ENCODE results near the gene MICALL2. TPM values are rescaled to one million over a fixed set of nuclear protein-coding genes. Genes with fewer than 3 reads are reported as not detected.

Gene MICALL2
- total RNA-seq, 2 donors from 2014 or later = 62.8 to 117 TPM

DNA sequence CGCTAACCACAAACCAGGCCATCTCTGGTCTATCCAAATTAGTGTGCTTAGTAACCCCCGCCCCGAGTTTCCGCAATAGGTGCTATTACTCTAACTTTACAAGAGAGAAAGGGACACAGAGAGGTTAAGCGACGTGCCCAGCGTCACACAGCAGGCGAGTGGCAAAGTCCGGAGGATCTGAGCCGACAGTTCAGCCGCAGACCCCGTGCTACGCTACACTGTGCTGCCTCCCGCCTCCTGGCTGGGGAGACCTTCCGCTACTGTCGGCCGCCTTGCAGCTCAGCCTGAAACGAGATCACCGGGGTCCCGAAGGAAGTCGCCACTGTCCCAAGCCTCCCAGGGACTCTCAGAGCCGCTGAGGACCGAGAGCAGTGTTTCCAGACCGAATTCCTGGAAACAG is 44.1 kb upstream of the MICALL2 start:
- peak overlapping the region; percentile 64 to 82 for H3K9ac ChIP-seq (ENCODE audit: low read depth in 2 of 2, low read length in 2 of 2)
- H3K27me3 ChIP-seq = no peaks in the 10 kb centered on the region
- peak overlapping the region; percentile 51 for H3K27ac ChIP-seq
- no peaks in the 10 kb centered on the region for H3K9me3 ChIP-seq
- H3K4me1 ChIP-seq = peaks cover 8% of the 10 kb centered on the region
- no peak for DNase-seq
- no peaks in the 10 kb centered on the region for H3K36me3 ChIP-seq
- TF ChIP-seq, protein P1, sequence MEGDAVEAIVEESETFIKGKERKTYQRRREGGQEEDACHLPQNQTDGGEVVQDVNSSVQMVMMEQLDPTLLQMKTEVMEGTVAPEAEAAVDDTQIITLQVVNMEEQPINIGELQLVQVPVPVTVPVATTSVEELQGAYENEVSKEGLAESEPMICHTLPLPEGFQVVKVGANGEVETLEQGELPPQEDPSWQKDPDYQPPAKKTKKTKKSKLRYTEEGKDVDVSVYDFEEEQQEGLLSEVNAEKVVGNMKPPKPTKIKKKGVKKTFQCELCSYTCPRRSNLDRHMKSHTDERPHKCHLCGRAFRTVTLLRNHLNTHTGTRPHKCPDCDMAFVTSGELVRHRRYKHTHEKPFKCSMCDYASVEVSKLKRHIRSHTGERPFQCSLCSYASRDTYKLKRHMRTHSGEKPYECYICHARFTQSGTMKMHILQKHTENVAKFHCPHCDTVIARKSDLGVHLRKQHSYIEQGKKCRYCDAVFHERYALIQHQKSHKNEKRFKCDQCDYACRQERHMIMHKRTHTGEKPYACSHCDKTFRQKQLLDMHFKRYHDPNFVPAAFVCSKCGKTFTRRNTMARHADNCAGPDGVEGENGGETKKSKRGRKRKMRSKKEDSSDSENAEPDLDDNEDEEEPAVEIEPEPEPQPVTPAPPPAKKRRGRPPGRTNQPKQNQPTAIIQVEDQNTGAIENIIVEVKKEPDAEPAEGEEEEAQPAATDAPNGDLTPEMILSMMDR (IDR thresholded peaks at IDR 0.05) = no peak
- H3K4me3 ChIP-seq = peak overlapping the region; percentile 98
- intact Hi-C loops (cut with DNase I) = loop anchor here (5.0 kb wide), 1 partner anchor 54 kb away; the partner anchor contains the start of gene TMEM184A

DNA sequence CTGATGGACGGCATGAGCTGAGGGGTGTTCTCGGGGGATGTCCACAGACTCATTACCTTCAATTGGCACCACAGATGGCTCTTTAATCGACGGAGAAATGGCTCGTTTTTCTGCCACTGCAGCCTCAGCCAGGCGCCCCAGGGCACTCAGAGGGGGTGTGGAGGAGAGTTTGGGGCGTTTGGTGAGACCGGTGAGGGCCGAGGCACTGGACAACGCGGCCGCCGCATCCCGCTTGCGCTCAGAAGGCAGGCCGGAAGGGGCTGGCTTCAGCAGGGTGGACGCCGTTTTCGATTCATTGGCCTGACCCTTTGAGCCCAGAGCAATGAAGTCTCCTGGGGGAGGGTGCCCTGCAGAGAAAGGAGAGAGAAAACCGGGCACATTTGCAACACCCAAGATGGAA is 43.6 kb upstream of the MICALL2 start:
- Histone ChIP-seq H3K4me1 (peaks cover 8% of the 10 kb centered on the region), H3K27me3 (no peaks in the 10 kb centered on the region), H3K9me3 (no peaks in the 10 kb centered on the region), H3K4me3 (peak overlapping the region; percentile 98), H3K27ac (no peak overlapping the region), H3K36me3 (no peaks in the 10 kb centered on the region), H3K9ac (ENCODE audit: low read depth in 2 of 2, low read length in 2 of 2) (no peak overlapping the region)
- TF ChIP-seq, protein P1 (IDR thresholded peaks at IDR 0.05) = no peak
- DNase-seq = no peak
- intact Hi-C loops (cut with DNase I) = loop anchor here (5.0 kb wide), 1 partner anchor 54 kb away; the partner anchor contains the start of gene TMEM184A

DNA sequence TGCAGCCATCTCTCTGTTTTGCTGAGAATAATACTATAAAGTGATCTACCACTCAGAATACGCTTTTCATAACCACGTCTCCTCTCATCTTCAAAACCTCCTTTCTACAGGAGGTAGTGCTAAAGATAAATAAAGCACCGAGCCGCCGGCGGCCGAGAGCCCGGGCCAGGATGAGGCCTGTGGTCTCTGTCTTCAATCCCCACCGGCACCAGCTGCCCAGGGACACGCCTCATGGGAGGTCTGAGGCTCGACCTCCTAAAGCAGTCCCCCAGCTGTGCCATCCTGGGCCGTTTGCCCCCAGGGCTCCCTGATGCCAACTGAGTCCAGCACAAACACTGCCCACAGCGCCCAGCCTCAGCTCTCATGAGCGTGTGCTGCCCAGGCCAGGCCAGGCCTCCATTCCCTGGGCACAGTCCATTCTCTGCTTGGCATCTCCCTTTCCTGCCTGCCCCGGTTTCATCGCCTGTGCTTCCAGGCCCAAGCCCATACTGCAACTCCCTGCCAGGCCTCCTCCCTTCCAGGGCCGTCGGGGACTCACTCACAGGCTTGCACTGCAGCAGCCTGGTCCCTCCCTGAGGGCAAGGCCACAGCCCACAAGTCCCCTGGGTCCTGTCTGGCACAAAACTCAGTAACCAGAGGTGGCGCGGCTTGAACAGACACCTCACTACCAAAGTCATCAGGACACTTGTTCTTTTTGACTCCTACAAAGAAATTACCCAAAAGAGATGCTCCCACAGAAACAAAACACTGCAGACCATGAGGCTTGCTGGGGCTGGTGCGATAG is 42.4 kb upstream of the MICALL2 start:
- Histone ChIP-seq H3K4me1 (peaks cover 8% of the 10 kb centered on the region), H3K4me3 (no peak overlapping the region), H3K9me3 (no peaks in the 10 kb centered on the region), H3K27me3 (no peaks in the 10 kb centered on the region), H3K36me3 (no peaks in the 10 kb centered on the region), H3K27ac (no peak overlapping the region), H3K9ac (ENCODE audit: low read depth in 2 of 2, low read length in 2 of 2) (no peak overlapping the region)
- DNase-seq = no peak
- TF ChIP-seq, protein P1 (IDR thresholded peaks at IDR 0.05) = no peak
- intact Hi-C loops (cut with DNase I) = loop anchor here (5.0 kb wide), 1 partner anchor 56 kb away; the partner anchor contains the start of gene TMEM184A

DNA sequence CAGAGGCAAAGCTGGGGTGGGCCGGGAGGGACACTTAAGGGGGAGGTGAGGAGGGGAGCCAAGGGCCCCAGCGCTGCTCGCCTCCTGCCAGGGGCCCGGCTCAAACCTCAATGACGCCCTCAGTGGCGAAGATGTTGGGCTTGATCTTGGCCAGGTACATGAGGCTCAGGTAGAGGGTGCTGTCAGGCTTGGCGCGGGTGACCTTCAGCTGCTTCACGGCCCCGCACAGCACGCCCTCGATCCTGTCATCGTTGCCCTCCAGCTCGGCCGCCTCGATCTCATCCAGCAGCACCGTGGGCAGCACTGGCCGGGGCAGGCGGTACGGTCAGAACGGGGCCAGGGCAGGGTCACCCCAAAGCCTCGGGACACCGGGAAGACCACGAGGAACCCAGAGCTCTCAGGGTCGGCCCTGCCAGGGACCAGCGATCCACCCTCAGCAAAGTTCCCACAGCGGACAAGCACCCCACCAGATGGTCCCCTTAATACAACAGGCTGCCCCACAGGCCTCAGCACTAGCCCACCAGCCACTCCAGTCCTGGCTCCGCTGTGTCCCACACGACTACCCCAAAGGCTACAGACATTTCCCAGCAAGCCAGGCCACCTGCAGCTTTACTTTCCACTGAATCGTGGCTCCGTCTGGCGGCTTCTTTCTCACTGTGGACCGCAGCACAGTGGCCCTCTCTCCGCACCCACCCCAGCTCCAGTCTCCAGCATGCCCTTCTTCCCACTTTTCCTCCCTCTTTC is 41.0 kb upstream of the MICALL2 start:
- TF ChIP-seq, protein P1 (IDR thresholded peaks at IDR 0.05) = no peak
- Histone ChIP-seq H3K4me1 (peaks cover 8% of the 10 kb centered on the region), H3K9me3 (no peaks in the 10 kb centered on the region), H3K27me3 (no peaks in the 10 kb centered on the region), H3K9ac (ENCODE audit: low read depth in 2 of 2, low read length in 2 of 2) (no peak overlapping the region), H3K36me3 (no peaks in the 10 kb centered on the region), H3K4me3 (no peak overlapping the region), H3K27ac (no peak overlapping the region)
- intact Hi-C loops (cut with DNase I) = loop anchor here (5.0 kb wide), 1 partner anchor 57 kb away; the partner anchor contains the start of gene TMEM184A
- DNase-seq = no peak

DNA sequence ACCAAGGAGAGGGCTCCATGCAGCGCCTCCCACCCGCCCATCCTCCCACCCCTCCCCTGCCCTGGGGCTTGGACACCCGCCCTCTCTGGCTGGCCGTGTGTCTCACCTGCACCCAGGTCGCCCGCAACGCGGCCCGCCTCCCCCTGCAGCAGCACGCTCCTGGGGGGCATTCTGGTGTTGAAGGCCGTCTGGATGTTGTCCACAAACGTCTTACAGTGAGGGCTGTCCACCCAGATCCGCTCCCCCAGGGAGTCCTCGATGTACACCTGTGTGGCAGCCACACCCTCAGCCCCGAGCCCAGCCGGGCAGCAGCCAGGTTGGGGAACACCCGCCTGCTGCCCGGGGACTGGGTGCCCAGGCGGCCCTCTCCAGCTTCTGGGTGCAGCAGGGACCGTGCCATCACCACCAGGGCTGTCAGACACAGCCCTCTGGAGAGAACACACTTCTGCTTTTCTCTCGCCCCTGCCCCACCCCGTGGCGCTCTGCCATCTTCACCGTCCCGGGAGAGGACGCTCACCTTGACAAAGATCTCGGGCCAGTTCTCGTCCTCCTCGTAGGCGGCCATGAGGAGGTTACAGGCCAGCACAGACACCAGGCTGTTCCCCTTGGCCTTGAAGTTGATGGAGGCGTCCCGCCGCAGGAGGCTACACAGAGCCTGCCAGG is 40.2 kb upstream of the MICALL2 start:
- peaks cover 8% of the 10 kb centered on the region for H3K4me1 ChIP-seq
- intact Hi-C loops (cut with DNase I) = loop anchor here (5.0 kb wide), 1 partner anchor 58 kb away; the partner anchor contains the start of gene TMEM184A
- TF ChIP-seq, protein P1 (IDR thresholded peaks at IDR 0.05) = no peak
- no peaks in the 10 kb centered on the region for H3K27me3 ChIP-seq
- DNase-seq = no peak
- no peak overlapping the region for H3K27ac ChIP-seq
- no peak overlapping the region for H3K9ac ChIP-seq (ENCODE audit: low read depth in 2 of 2, low read length in 2 of 2)
- no peaks in the 10 kb centered on the region for H3K36me3 ChIP-seq
- H3K4me3 ChIP-seq = no peak overlapping the region
- H3K9me3 ChIP-seq = no peaks in the 10 kb centered on the region

All from colonic mucosa (tissue), 4 donors.